H1 (cell line): ENCODE data around the gene PRRC2C. TPM values are rescaled to one million over a fixed set of nuclear protein-coding genes. Genes with fewer than 3 reads are reported as not detected.

Source experiments
- CTCF ChIA-PET: fragments of 300-600 bp; sonication (Branson Sonifier 250); formaldehyde crosslinking; loops from one replicate; lab custom pipeline; 2021; ENCODE audit not compliant: partially characterized antibody; lab: Charles Lee
- POLR2A ChIA-PET: fragments of 300-600 bp; sonication (Branson Sonifier 250); formaldehyde crosslinking; loops from one replicate; lab custom pipeline; 2021; ENCODE audit warnings: inconsistent platforms; ENCODE audit not compliant: partially characterized antibody; lab: Charles Lee
- DNase-seq, 2 experiments: peaks; one replicate each; pipeline versions ENCODE4 v3.0.0 to v3.0.0-alpha.2; 2010 to 2022; ENCODE audit warnings: low spot score in 2 of 2, low read depth in 1 of 2, mixed read lengths in 1 of 2
- FAIRE-seq: peaks from 2 replicates; lab custom pipeline; 2011; peaks lifted over from hg19 to GRCh38; lab: Jason Lieb, UNC
- H2AFZ ChIP-seq: 2 replicates; pipeline ENCODE4 v1.8.1; 2012; ENCODE audit warnings: low read length, inconsistent platforms
- H2AK5ac ChIP-seq: 2 replicates; pipeline ENCODE4 v1.6.1; 2013; ENCODE audit warnings: low read depth, low read length
- H2BK120ac ChIP-seq: replicated peaks from 2 replicates; pipeline ENCODE3; 2013; ENCODE audit warnings: low read depth, low read length, inconsistent platforms
- H2BK12ac ChIP-seq: 2 replicates; pipeline ENCODE4 v1.6.1; 2013; ENCODE audit warnings: low read depth, low read length
- H2BK15ac ChIP-seq: 2 replicates; pipeline ENCODE4 v1.6.1; 2013; ENCODE audit warnings: low read length
- H2BK20ac ChIP-seq: 2 replicates; pipeline ENCODE4 v1.6.1; 2013; ENCODE audit warnings: low read length
- H2BK5ac ChIP-seq: 2 replicates; pipeline ENCODE4 v1.6.1; 2013; ENCODE audit warnings: low read depth, low read length
- H3K14ac ChIP-seq: 2 replicates; pipeline ENCODE4 v1.6.1; 2013; ENCODE audit warnings: inconsistent platforms; ENCODE audit not compliant: insufficient read length
- H3K18ac ChIP-seq: 2 replicates; pipeline ENCODE4 v1.6.1; 2013; ENCODE audit warnings: low read length; ENCODE audit errors: extremely low read depth
- H3K23ac ChIP-seq: 2 replicates; pipeline ENCODE4 v1.6.1; 2013; ENCODE audit warnings: inconsistent platforms; ENCODE audit not compliant: insufficient read length
- H3K23me2 ChIP-seq: 2 replicates; pipeline ENCODE4 v1.6.1; 2013; ENCODE audit warnings: low read depth, low read length
- H3K27ac ChIP-seq: 2 replicates; pipeline ENCODE4 v1.6.1; 2011; ENCODE audit warnings: low read depth, low read length, inconsistent platforms
- H3K27me3 ChIP-seq, 4 experiments: replicated peaks in 1 of 4; 1 replicate in 1 of 4; 2 replicates in 3 of 4; pipeline versions ENCODE4 v1.6.1 to v1.8.1; 2011 to 2013; ENCODE audit warnings: low read length in 3 of 4, mild to moderate bottlenecking in 3 of 4, inconsistent platforms in 2 of 4, mixed read lengths in 2 of 4, moderate library complexity in 1 of 4; ENCODE audit not compliant: control insufficient read depth in 3 of 4, insufficient read depth in 3 of 4; ENCODE audit errors: extremely low read depth in 1 of 4
- H3K36me3 ChIP-seq, 4 experiments: 2 replicates each; pipeline versions ENCODE4 v1.6.1 to v1.8.1; 2011 to 2013; ENCODE audit warnings: mild to moderate bottlenecking in 4 of 4, low read length in 3 of 4, moderate library complexity in 2 of 4, control low read depth in 1 of 4, inconsistent platforms in 1 of 4; ENCODE audit not compliant: insufficient read depth in 4 of 4, control insufficient read depth in 2 of 4
- H3K4ac ChIP-seq: replicated peaks from 2 replicates; pipeline ENCODE3; 2013; ENCODE audit warnings: low read length, low read depth, mixed read lengths, inconsistent platforms; ENCODE audit not compliant: insufficient read length
- H3K4me1 ChIP-seq, 4 experiments: replicated peaks in 1 of 4; 1 replicate in 1 of 4; 2 replicates in 3 of 4; pipeline versions ENCODE4 v1.6.1 to v1.8.1; 2011 to 2013; ENCODE audit warnings: low read length in 3 of 4, inconsistent platforms in 2 of 4, mixed read lengths in 1 of 4; ENCODE audit not compliant: insufficient read depth in 4 of 4, control insufficient read depth in 3 of 4
- H3K4me2 ChIP-seq, 2 experiments: 2 replicates each; pipeline versions ENCODE4 v1.6.1 to v1.8.1; 2011 to 2013; ENCODE audit warnings: low read depth in 2 of 2, low read length in 2 of 2, control low read depth in 1 of 2, inconsistent platforms in 1 of 2, mild to moderate bottlenecking in 1 of 2; ENCODE audit not compliant: insufficient read depth in 1 of 2
- H3K4me3 ChIP-seq, 4 experiments: fragments of 200-600, 300-600 bp in 1 of 4; sonication (generic), shearing (Covaris generic), sonication (Bioruptor Twin) in 1 of 4; 2 replicates each; pipeline versions ENCODE4 v1.5.1 to v1.8.1; 2011 to 2016; ENCODE audit warnings: low read length in 4 of 4, low read depth in 3 of 4, control low read depth in 2 of 4, inconsistent platforms in 2 of 4, mild to moderate bottlenecking in 2 of 4, mixed read lengths in 1 of 4, moderate library complexity in 1 of 4; ENCODE audit not compliant: insufficient read depth in 2 of 4; ENCODE audit errors: extremely low read depth in 1 of 4
- H3K56ac ChIP-seq: replicated peaks from 2 replicates; pipeline ENCODE3; 2013; ENCODE audit warnings: low read depth, mild to moderate bottlenecking, mixed read lengths, low read length, inconsistent platforms; ENCODE audit not compliant: insufficient read length
- H3K79me1 ChIP-seq: 2 replicates; pipeline ENCODE4 v1.6.1; 2013; ENCODE audit warnings: low read depth, low read length, control low read depth
- H3K79me2 ChIP-seq, 2 experiments: 2 replicates each; pipeline versions ENCODE4 v1.6.1 to v1.8.1; 2012 to 2013; ENCODE audit warnings: low read length in 2 of 2, mild to moderate bottlenecking in 2 of 2, inconsistent platforms in 1 of 2; ENCODE audit not compliant: insufficient read depth in 2 of 2, control insufficient read depth in 1 of 2
- H3K9ac ChIP-seq, 4 experiments: replicated peaks in 1 of 4; 1 replicate in 1 of 4; 2 replicates in 3 of 4; pipeline versions ENCODE4 v1.6.1 to v1.8.1; 2011 to 2013; ENCODE audit warnings: low read depth in 3 of 4, low read length in 3 of 4, control low read depth in 2 of 4, mild to moderate bottlenecking in 2 of 4, moderate library complexity in 2 of 4, inconsistent platforms in 1 of 4; ENCODE audit errors: extremely low read depth in 1 of 4
- H3K9me3 ChIP-seq, 2 experiments: 2 replicates each; pipeline versions ENCODE4 v1.6.1 to v1.8.1; 2012 to 2013; ENCODE audit warnings: mild to moderate bottlenecking in 2 of 2, moderate library complexity in 2 of 2, control low read depth in 1 of 2, inconsistent platforms in 1 of 2, low read depth in 1 of 2, low read length in 1 of 2, mixed read lengths in 1 of 2; ENCODE audit not compliant: insufficient read depth in 2 of 2
- H4K20me1 ChIP-seq, 2 experiments: replicated peaks in 1 of 2; 2 replicates each; pipeline versions ENCODE3 to v1.8.1; 2011 to 2013; ENCODE audit warnings: inconsistent platforms in 2 of 2, low read length in 2 of 2, mild to moderate bottlenecking in 1 of 2; ENCODE audit not compliant: insufficient read depth in 2 of 2, control insufficient read depth in 1 of 2
- H4K5ac ChIP-seq: 2 replicates; pipeline ENCODE4 v1.6.1; 2013; ENCODE audit warnings: low read length, low read depth, mixed read lengths, inconsistent platforms; ENCODE audit not compliant: insufficient read length
- H4K8ac ChIP-seq: 2 replicates; pipeline ENCODE4 v1.8.0; 2013; ENCODE audit warnings: mild to moderate bottlenecking, moderate library complexity, low read length, inconsistent platforms; ENCODE audit not compliant: insufficient read depth; ENCODE audit errors: extremely low read depth
- H4K91ac ChIP-seq: replicated peaks from 2 replicates; pipeline ENCODE3; 2013; ENCODE audit warnings: low read length, mixed read lengths, inconsistent platforms; ENCODE audit not compliant: insufficient read length
- CTBP2 ChIP-seq: IDR thresholded peaks from 2 replicates; pipeline ENCODE4 v1.7.0; 2011; ENCODE audit warnings: borderline replicate concordance, mild to moderate bottlenecking, moderate library complexity, mixed read lengths, low read length; ENCODE audit not compliant: insufficient read depth, insufficient read length
- JUN ChIP-seq: IDR thresholded peaks from 2 replicates; pipeline ENCODE4 v1.6.1; 2011; ENCODE audit warnings: low read depth, mild to moderate bottlenecking, improper control_type of control experiment, low read length
- RAD21 ChIP-seq, 2 experiments: IDR thresholded peaks in 1 of 2; conservative IDR thresholded peaks in 1 of 2; 2 replicates each; pipeline ENCODE4 v1.6.1; 2011; ENCODE audit warnings: low read depth in 2 of 2, low read length in 2 of 2, improper control_type of control experiment in 1 of 2, inconsistent platforms in 1 of 2, mild to moderate bottlenecking in 1 of 2, moderate library complexity in 1 of 2
- RXRA ChIP-seq: IDR thresholded peaks from 2 replicates; pipeline ENCODE4 v1.6.1; 2011; ENCODE audit warnings: low read depth, mild to moderate bottlenecking, low read length, moderate library complexity; ENCODE audit not compliant: insufficient read depth
- TAF7 ChIP-seq: optimal IDR thresholded peaks from 2 replicates; pipeline ENCODE3; 2011; ENCODE audit warnings: low read depth, mild to moderate bottlenecking, inconsistent platforms, low read length, moderate library complexity, borderline replicate concordance
- USF2 ChIP-seq: IDR thresholded peaks from 2 replicates; pipeline ENCODE4 v1.6.1; 2011; ENCODE audit warnings: low read length, improper control_type of control experiment
- ZNF274 ChIP-seq: IDR thresholded peaks from 2 replicates; pipeline ENCODE4 v1.7.0; 2012; ENCODE audit warnings: low read length, borderline replicate concordance; ENCODE audit errors: extremely low read depth
- polyA plus RNA-seq, 7 experiments: library from polyadenylated mRNA; depleted of rRNA in 3 of 7; stranded (reverse) in 5 of 7; unstranded in 2 of 7; fragments of >200 nt in 5 of 7; fragments of 200-250 nt in 2 of 7; gene quantifications; 1 replicate in 5 of 7; 2 replicates in 1 of 7; 4 replicates in 1 of 7; pipeline versions ENCODE4 v1.2.1 to v1.2.3, GENCODE V29; 2011 to 2013; ENCODE audit warnings: missing spikeins in 2 of 7, mixed read lengths in 2 of 7
- total RNA-seq: library from RNA; stranded (reverse); fragmentation: NEBNext Ultra II Directional; extraction: Animal tissue kit (Norgen Biotek cat#: 25700); gene quantifications from 2 replicates; pipeline ENCODE4 v1.2.1, GENCODE V29; 2021

The PRRC2C gene
- total and polyA plus RNA-seq, 2 of the 8 experiments (the other 6 are each of a cell fraction or from before 2014, with no cell fraction given): 125 to 264 TPM

GRCh38 chr1:171501305-171502024 lies 16.1 kb downstream of the PRRC2C start:
- Histone ChIP-seq H3K4me3 (no peak overlapping the region), H3K4ac (no peak overlapping the region), H3K79me2 (peaks cover 66 to 100% of the 10 kb centered on the region in 2 experiments), H3K36me3 (peaks cover 0 to 5% (median 0%) of the 10 kb centered on the region in 4 experiments; a peak in 2 of 8 replicates), H2AFZ (no peak overlapping the region), H4K8ac (no peak overlapping the region), H2BK5ac (no peak overlapping the region), H3K23ac (no peak overlapping the region), H2BK20ac (no peak overlapping the region), H2BK15ac (no peak overlapping the region), H3K23me2 (no peaks in the 10 kb centered on the region; the same call in 1 of the 2 replicates), H3K9me3 (no peaks in the 10 kb centered on the region), H3K9ac (no peak overlapping the region), H3K14ac (no peak overlapping the region), H4K91ac (no peak overlapping the region), H4K5ac (no peak overlapping the region), H3K4me2 (peak overlapping the region; percentile 18 to 21; a peak in 1 of 4 replicates), H3K27me3 (no peaks in the 10 kb centered on the region), H3K27ac (no peak overlapping the region), H3K79me1 (peaks cover 7% of the 10 kb centered on the region), H3K18ac (no peak overlapping the region), H4K20me1 (peaks cover 30% of the 10 kb centered on the region in 2 experiments), H3K4me1 (peaks cover 1 to 3% (median 3%) of the 10 kb centered on the region in 4 experiments; a peak in 5 of 7 replicates), H2BK120ac (no peak overlapping the region), H2AK5ac (no peak overlapping the region), H2BK12ac (no peak overlapping the region), H3K56ac (no peak overlapping the region)
- DNase-seq: no peak
- CTCF ChIA-PET: interaction anchor here (0.6 to 2.2 kb wide), 4 partner anchors 14 to 141 kb away, joined by 3 to 8 read pairs (median 4); partner anchors contain the start of gene PRRC2C
- FAIRE-seq: no peak
- no peak for TF ChIP-seq TAF7
- no peak for TF ChIP-seq JUN
- TF ChIP-seq USF2: no peak
- no peak for TF ChIP-seq RXRA
- TF ChIP-seq ZNF274: no peak
- no peak for TF ChIP-seq RAD21 (IDR thresholded peaks at IDR 0.05 in 1 of 2, conservative IDR thresholded peaks at IDR 0.05 in 1 of 2; ENCODE audit: low read depth in 2 of 2, low read length in 2 of 2)
- TF ChIP-seq CTBP2: no peak
- POLR2A ChIA-PET: interaction anchor here (1.0 to 2.5 kb wide), 4 partner anchors 9 to 16 kb away, joined by 3 to 8 read pairs (median 6); partner anchors contain the start of gene PRRC2C
